HG03095 (cell line): ENCODE results near the gene TTC3.
"Not testable (repeated sequence)": the region's sequence is repeated elsewhere in the genome, so short reads cannot be mapped to it uniquely, and the experiment has no call there.

Experiments used
- ATAC-seq: cut with Tn5 transposase; IDR thresholded peaks from one replicate; pipeline ENCODE4 v1.9.1; 2021; ENCODE audit warnings: moderate library complexity; ENCODE audit not compliant: unreplicated experiment

The TTC3 gene, protein sequence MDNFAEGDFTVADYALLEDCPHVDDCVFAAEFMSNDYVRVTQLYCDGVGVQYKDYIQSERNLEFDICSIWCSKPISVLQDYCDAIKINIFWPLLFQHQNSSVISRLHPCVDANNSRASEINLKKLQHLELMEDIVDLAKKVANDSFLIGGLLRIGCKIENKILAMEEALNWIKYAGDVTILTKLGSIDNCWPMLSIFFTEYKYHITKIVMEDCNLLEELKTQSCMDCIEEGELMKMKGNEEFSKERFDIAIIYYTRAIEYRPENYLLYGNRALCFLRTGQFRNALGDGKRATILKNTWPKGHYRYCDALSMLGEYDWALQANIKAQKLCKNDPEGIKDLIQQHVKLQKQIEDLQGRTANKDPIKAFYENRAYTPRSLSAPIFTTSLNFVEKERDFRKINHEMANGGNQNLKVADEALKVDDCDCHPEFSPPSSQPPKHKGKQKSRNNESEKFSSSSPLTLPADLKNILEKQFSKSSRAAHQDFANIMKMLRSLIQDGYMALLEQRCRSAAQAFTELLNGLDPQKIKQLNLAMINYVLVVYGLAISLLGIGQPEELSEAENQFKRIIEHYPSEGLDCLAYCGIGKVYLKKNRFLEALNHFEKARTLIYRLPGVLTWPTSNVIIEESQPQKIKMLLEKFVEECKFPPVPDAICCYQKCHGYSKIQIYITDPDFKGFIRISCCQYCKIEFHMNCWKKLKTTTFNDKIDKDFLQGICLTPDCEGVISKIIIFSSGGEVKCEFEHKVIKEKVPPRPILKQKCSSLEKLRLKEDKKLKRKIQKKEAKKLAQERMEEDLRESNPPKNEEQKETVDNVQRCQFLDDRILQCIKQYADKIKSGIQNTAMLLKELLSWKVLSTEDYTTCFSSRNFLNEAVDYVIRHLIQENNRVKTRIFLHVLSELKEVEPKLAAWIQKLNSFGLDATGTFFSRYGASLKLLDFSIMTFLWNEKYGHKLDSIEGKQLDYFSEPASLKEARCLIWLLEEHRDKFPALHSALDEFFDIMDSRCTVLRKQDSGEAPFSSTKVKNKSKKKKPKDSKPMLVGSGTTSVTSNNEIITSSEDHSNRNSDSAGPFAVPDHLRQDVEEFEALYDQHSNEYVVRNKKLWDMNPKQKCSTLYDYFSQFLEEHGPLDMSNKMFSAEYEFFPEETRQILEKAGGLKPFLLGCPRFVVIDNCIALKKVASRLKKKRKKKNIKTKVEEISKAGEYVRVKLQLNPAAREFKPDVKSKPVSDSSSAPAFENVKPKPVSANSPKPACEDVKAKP (N-terminal part only)

DNA sequence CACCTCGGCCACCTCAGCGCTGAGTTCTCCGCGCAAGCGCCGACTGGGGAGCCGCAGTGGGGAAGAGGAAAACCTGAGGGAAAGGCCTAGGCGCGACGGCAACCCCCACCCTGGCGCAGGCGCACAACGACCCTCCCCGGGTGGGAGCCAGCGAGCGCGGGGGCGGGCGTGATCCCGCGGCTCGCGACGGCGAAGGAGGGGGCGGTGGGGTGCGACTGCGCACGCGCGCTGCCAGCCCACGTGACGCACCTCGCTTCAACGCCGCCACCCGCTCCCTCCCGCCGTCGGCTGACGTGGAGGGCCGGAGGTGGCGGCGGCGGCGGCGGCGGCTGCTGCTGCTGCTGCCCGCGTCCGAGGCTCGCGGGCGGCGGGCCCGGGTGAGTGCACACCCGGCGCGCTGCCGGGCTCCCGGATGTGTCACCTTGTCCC is at the start of gene TTC3, which contains the start of gene PIGP:
Gene TTC3 (plus strand): TSS at position 267 of the 429 bp plus-strand sequence. CDS start 14,004 bp downstream, outside the sequence.
Gene PIGP (minus strand): TSS at position 84 of the 429 bp plus-strand sequence. CDS start 556 bp downstream, outside the sequence.
- ATAC-seq, result peak; percentile 55

DNA sequence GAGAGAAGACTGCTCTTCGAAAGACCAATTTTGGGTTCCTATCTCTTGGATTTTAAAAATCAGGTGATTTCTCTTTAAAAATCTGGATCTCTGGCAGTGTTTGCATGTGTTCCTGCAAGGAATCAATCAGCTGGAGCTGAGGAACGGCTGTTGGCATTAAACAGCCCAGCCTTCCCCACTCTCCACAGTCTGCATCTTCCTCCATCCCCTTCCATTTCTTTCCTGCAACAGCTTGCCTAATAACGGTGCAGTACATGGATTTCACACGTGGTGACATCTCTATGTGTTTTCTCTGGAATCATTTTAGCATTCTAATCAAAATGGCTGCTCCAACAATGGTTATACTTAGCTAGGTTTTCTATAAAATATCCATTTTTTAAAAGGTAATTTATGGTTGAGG is 46.6 kb upstream of the TTC3 start:
- ATAC-seq, result no peak

DNA sequence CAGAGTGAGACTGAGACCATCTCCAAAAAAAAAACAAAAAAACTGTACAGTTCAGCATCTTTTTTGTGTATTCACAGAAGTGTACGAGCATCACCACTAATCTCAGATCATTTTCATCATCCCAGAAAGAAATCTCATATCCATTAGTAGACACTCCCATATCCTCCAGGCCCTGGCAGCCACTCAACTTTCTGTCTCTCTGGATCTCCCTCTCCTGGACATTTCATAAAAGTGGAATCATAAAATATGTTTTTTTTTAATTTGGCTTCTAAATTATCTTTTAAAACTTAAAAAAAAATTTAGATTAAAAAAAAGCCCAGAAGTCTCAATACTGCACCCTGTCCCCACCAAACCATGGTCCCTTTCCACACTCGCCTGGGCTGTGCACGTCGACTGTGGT is 44.5 kb upstream of the TTC3 start:
- no peak for ATAC-seq

DNA sequence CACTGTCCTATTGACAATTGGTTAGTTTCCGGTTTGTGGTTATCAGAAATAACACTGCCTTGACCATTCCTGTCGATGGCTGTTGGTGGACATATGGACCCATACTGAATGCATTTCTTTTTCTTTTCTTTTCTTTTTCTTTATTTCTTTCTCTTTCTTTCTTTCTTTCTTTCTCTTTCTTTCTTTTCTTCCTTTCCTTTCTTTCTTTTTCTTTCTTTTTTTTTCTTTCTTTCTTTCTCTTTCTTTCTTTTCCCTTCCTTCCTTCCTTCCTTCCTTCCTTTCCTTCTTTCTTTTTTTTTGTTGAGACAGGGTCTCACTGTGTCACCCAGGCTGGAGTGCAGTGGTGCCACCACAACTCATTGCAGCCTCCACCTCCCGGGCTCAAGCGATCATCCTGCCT is 42.2 kb upstream of the TTC3 start:
- ATAC-seq, result no peak

DNA sequence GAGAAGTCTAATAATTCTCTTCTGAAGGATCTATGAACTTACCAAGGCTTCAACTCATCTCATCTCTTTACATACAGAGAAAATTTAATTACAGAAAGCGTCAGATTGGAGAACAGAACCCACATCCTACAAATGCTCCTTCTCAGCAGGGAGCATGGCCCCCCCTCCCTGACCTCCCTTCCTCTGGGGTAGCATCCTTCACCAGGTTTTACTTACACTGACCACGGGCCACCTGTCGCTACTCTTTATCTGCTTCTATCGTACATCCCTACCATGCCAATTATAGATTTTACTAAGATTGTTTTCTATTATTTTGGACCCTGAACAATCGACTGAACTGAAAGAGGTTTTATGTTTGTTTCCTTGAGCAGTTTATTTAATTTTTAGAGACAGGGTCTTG is 40.8 kb upstream of the TTC3 start:
- ATAC-seq, result no peak

DNA sequence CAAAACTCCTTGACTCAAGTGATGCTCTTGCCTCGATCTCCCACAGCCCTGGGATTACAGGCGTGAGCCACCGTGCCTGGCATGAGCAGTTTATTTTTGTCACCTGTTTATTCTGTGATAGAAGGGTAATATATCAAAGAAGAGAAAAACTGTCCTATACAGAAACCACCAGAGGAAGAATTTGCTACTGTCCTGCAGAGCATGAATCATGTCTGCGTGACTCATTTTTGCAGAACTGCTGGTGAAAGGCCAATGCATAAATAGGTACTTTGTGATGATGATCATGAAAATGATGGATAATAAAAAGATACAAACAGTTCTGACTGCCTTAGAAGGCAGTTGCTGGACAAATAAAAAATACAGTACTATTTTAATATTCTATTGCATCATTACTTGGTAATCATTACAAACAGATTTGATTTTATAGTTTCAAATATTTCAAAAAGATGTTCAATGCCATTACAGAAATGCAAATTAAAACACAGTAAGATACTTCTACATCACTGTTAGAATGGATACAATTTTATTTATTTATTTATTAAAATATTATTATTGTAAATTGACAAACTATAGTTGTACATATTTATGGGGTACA is 40.1 kb upstream of the TTC3 start:
- no peak for ATAC-seq

DNA sequence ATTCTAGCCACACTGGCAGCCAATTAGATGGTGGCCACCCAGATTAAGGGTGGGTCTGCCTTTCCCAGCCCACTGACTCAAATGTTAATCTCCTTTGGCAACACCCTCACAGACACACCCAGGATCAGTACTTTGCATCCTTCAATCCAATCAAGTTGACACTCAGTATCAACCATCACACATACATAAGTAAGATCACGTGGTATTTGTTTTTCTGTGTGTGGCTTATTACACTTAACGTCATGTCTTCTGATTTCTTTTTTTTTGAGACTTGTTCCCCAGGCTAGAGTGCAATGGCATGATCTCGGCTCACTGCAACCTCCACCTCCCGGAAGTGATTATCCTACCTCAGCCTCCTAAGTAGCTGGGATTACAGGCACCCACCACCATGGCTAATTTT is 38.7 kb upstream of the TTC3 start:
- not testable (repeated sequence) for ATAC-seq

DNA sequence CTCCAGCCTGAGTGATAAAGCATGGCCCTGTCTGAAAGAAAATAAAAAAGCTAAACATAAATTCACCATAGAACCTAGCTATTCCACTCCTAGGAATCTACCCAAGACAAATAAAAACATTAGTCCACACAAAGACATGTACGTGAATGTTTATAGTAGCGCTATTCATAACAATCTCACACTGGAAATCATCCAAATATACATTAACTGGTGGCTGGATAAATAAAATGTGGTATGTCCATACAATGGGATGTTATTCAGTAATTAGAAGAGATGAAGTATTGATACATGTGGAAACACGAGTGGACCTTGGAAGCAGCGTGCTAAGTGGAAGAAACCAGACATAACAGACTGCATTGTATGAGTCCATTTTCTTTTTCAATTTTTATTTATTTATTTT is 36.9 kb upstream of the TTC3 start:
- no peak for ATAC-seq

DNA sequence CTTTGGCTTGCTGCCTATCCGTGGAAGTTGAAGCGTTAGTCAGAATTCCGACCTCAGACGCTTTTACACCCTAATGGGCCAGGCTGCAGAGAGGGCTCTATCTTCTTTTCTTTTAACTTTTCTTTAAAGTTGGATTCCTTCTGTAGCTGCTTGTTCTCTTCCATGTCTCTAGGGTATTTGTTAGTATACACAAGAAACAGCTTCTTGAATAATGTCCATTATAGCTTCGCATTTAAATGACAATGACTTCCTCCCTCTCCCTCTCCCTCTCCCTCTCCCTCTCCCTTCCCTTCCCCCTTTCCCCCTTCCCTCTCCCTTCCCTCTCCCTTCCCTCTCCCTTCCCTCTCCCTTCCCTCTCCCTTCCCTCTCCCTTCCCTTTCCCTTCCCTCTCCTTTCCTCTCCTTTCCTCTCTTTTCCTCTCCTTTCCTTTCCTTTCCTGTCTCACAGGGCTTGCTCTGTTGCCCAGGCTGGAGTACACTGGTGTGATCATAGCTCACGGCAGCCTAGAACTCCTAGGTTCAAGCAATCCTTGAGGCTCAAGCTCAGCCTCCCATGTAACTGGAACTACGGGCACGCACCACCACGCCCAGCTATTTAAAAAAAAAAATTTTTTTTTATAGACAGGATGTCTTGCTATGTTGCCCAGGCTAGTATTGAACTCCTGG is 33.5 kb upstream of the TTC3 start:
- no peak for ATAC-seq

DNA sequence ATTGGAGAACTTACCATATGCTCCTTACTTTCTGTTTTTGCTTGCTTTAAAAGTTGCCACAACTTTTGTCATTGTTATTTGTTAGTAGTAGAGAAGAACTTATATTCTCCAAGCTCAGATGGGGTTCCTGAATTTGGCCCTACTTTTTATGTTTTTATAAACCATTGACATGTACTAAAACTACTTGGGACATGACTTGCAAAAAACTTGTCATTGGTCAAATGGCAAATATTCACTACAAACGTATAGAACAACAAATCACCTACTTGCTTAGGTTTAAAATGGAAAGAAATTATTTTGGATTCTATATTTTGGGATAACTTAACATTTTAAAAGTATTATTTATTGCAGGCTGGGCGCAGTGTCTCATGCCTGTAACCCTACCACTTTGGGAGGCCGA is 32.8 kb upstream of the TTC3 start:
- ATAC-seq, result no peak

DNA sequence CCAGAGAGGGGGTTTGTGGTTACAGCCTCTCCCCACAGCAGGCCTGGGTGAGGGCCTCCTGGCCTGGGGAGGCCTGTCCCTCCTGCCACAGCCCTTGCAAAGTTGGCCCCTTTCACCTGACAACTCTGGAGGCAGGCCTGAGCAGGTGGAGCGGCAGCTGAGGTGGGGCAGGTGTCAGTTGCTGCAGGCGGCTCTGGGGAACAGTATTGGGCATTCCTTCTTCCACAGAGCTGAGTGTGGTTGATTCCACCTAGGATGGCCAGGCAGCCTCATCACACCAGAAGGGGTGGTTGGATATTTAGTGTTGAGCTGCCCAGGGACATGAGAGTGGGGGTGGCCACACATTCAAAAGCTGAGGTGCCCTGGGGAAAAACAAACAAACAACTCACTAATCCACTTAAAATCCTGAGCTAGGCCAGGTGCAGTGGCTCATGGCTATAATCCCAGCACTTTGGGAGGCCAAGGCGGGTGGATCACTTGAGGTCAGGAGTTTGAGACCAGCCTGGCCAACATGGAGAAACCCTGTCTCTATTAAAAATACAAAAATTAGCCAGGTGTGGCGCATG is 31.3 kb upstream of the TTC3 start:
- ATAC-seq, result no peak

DNA sequence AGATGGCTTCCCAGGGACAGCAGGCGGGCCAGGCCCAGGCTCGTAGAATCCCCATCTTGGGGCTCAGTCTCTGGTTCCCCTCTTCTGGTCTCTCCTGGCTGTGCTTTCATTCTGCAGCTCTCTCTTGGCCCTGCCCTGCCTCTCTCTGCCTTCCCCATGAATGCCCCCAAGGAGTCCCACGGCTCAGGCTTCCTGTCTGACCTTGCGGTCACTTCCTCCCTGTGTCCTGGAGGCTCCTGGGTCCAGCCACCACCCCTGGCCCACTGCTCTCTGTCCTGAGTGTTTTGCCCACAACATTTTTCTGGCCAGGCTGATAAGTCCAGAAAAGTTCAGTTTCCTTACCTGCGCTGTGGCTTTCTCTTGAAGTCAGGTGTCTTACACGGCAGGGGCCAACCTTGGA is 29.2 kb upstream of the TTC3 start:
- no peak for ATAC-seq

DNA sequence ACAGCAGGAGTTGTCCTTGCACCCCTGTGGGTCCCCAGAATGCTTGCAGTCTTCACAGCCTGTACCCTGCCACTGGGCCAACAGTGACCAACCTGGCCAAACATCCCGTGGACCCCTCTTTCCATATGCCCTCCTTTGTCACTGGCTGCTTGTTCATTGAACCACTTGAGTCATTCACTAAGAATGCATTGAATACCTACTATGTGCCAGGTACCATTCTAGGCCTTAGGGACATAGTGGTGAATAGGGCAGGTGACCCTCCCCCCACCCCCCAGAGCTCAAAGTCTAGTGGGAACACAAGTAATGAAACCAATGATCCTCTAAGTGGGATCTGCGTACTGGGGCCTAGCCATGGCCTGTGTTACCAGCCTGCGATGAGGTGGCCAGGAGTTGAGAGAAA is 28.4 kb upstream of the TTC3 start:
- ATAC-seq, result no peak

DNA sequence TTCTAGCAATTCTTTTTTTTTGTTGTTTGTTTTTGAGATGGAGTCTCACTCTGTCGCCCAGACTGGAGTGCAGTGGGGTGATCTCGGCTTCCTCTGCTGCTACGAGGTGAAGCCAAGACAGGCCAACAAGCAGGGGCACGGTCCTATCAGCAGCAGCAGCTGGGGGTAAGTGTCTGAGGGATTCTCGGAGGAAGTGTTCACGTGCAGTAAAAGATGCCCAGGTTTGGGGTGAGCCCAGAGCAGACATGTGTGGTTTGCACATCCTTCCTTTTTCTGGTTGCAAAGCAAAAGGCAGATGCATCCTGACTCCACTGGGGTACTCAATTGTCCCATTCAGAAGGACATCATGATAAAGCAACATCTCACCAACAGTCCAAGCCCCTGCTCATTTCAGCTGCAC is 27.9 kb upstream of the TTC3 start:
- no peak for ATAC-seq

DNA sequence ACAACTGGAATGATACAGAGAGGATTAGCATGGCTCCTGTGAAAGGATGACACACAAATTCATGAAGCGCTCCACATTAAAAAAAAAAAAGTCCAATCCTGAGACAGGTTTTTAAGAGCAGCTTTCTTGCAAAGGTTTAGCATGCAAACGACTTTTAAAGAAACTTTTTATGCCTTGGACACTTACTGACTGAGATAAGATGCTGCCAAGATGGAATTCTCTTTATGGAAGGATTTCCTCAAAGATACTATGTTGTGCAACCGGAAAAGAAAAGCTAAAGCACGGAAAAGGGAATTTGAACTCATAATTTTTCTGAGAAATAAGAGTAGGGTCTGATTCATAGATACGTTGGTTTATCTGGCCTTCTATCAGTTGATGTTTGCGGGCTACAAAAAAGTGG is 27.5 kb upstream of the TTC3 start:
- no peak for ATAC-seq

DNA sequence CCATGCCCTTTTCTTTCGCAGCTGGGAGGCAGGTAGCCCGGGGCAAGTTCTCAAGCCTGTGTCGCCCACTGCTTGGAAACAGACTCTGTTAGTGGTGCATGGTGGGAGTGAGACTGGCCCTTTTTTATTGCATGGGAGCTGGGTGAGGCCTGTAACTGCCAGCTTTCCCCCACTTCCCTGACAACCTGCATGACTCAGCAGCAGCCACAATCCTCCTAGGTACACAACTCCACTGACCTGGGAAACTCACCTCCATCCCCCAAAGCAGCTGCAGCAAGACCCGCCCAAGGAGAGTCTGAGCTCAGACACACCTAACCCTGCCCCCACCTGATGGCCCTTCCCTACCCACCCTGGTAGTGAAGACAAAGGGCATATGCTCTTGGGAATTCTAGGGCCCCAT is 26.0 kb upstream of the TTC3 start:
- no peak for ATAC-seq

DNA sequence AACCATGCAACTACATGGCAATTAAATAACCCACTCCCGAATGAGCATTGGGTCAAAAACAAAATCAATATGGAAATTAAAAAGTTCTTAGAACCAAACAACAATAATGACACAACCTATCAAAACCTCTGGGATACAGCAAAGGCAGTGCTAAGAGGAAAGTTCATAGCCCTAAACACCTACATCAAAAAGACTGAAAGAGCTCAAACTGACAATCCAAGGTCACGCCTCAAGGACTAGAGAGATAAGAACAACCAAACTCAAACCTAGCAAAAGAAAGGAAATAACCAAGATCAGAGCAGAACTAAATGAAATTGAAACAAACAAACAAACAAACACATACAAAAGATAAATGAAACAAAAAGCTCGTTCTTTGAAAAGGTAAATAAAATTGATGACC is 23.3 kb upstream of the TTC3 start:
- not testable (repeated sequence) for ATAC-seq

DNA sequence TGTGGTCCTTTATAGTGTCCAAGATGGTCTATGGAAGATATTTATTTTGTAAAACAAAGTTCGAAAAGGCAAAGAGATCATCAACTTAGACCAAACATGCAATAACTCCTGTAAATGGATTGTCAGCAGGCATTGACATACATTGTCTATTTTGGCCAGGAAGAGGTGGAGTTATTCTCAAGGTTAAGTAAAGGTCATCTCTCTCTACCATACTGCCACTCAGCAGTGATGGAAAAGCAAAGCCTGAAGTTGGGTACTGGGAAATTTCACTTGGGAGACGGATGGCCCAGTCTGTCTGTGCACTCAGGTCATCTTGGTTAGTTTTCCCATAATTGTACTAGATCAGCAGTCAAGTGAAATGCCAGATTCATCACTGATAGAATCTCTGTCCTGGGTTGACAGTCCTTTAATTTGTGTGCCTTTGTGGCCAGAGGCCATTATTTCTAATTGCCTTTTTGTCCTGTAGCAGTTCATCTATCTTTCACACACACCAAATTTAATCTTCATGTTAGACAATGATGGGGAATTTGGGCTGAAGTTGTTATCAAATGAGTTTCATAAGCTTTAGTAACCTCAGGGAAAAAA is 17.7 kb upstream of the TTC3 start:
- no peak for ATAC-seq

DNA sequence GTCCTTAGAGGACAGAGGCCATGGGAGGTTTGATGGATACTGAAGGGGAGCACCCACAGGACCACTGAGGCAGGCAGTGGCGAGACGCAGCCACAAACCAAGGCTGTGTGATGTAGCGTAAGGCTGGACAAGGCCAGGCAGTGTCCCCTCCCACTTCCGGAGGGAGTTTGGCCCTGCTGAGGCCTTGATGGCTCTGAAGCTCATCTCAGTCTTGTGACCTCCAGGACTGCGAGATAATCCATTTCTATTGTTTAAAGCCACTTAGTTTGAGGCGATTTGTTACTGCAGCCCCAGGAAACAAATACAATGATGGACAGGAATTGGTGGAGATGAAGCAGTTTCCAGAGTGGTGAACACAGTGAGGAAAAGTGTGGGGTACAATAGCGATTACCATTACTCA is 15.4 kb upstream of the TTC3 start:
- no peak for ATAC-seq

DNA sequence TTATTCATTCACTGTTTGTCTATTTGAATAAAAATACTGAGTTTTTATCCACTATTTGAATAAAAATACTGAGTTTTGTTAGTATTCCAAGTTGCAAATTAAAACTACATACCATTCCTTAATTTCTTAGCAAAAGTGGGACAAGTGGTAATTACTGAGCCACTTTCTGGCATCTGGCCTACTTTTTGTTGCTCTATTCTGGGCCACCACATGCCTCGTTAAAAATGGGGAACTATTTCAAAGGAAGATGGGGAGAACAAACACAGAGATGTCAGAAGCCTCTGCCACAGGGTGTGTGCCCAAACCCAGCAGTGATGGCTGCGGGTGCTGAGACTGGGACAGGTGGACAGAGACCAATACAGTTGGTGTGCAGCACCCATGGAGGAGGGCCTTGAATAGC is 14.8 kb upstream of the TTC3 start:
- ATAC-seq, result no peak
